HG03571 (cell line): ENCODE measurements around the gene PRR35.

Source experiments
- ATAC-seq: cut with Tn5 transposase; IDR thresholded peaks from one replicate; pipeline ENCODE4 v1.9.1; 2021; ENCODE audit not compliant: unreplicated experiment

PRR35 gene

GRCh38 chr16:546909-547770 lies 13.1 kb upstream of the PRR35 start:
- ATAC-seq: no peak

GRCh38 chr16:548586-548985 lies 11.6 kb upstream of the PRR35 start:
- no peak for ATAC-seq

DNA sequence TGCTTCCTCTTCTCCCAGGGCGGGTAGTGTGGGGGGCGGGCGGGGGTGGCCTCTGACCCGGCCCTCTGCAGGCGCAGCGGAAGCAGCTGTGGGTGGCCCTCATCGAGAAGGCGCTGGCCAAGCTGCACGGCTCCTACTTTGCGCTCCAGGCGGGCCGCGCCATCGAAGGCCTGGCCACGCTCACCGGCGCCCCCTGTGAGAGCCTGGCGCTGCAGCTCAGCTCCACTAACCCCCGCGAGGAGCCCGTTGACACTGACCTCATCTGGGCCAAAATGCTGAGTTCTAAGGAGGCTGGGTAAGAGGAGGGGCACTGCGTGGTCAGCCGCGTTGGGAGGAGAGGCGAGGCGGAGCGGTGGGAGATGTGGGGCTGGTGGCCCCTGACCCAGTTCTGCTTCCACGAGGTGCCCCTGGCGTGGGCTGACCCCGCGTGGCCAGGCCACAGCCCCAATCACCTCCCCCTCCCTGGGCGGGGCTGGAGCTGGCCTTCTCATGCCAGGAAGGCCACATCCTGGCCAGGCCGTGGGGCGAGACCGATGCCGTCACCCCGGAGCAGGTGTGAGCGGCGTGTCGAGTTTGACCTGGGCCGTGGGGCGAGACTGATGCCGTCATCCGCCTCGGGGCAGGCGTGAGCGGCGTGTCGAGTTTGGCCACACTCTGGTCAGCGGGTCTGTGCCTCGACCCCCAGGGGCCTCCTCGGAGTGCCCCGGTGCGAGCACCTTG lies 10.5 kb upstream of the PRR35 start:
- ATAC-seq: no peak

DNA sequence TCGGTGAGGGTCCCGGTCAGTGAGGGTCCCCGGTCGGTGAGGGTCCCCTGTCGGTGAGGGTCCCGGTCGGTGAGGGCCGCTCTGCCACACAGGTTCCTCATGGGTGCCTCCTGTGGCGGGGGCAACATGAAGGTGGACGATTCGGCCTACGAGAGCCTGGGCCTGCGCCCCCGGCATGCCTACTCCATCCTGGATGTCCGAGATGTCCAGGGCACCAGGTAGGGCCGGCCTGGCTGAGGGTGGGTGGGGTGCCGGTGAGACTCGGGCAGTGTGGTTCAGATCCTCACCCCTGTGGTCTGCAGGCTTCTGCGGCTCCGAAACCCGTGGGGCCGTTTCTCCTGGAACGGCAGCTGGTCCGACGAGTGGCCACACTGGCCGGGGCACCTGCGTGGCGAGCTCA lies 9.0 kb upstream of the PRR35 start:
- ATAC-seq: no peak

GRCh38 chr16:552171-552570 lies 8.0 kb upstream of the PRR35 start:
- ATAC-seq: no peak

GRCh38 chr16:553601-554296 lies 6.4 kb upstream of the PRR35 start:
- ATAC-seq: no peak

DNA sequence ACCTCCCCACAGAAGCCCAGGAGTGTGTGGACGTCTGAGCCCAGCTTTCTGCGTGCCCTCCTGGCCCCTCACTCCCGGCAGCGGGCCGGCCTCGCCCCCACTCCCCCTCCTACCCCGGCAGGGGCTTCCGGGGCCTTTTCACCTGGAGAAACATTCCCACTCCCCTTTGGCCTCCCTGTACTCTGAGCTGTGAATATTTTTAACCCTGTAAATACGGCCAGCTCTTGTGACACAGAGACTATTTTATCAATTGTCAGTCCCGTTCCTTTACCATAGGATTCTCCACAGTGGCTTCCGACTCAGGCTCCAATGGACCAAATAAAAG lies 5.9 kb upstream of the PRR35 start:
- ATAC-seq: no peak

GRCh38 chr16:554640-555365 lies 5.4 kb upstream of the PRR35 start:
- ATAC-seq: no peak

DNA sequence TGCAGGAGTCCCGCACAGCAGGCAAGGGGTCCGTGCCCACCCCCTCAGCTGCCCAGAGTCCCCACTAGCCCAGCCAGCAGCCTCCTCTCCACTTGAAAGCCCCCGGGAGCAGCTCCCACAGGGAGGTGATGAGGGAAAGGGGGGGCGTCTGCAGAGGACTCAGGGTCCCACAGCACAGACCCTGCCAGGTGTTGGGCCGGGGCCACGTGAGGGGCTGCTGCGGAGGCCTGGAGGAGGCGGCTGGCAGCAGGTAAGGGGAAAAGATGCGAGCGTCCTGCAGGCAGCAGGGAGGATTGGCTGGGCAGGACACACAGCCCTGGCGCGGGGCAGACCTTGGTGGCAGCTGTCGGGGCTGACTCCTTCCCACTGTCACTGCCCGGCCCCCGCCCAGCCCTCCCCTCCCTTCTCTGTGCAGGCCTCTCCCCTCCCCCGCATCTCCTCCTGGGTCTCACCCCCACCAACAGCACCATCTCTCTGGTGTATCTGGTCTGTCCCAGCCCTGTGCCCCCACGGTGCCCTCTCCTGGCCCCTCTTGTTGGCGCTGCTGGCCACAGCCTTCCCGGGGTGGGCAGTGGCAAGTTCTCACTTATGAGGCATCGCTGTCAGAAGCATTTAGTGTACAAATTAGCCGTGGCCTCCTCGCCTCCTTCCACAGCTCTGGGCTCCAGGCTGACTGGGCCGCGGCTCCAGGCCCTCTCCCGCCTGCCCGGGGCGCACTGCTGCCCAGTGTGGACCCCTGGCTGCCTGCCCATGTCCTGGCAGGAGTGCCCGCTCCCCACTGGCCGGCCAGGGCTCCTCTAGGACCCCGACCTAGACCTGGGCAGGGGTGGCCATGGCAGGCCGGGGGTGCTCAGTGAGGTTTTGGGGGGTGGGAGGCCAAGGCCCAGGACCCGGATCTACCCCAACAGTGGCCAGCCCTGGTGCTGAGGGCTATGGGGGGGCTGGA lies 4.4 kb upstream of the PRR35 start:
- no peak for ATAC-seq

DNA sequence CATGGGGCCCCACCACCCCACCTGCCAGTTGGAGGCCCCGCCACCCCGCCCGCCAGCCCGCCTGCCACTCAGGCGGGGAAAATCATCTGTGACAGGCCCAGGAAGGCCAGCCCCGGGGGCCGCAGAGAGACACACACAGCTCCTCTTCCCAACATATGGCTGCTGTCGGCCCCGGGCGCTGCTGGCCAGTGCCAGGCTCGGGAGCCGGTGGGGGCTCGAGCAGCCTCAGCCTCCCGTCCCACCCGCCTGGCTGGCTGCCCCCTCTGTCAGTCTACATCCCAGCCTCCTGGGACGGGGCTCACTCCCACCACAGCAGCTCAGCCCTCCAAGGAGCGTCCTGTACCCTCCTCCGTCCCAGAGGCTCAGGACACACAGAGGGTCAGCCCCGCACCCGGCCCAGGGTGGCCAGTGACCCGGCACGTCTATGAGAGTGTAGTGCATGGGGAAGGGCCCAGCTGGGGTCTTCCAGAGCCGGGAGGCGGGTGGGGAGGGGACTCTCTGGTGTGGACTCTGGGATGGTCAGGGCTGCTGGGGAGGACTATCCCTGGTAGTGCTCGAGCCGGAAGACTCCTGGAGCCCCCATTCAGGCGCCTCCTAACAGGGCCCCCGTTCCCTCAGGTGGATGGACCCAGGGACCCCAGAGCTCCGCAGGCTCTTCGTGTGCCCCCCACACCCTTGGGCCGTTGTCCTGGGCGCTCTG lies 3.6 kb upstream of the PRR35 start:
- no peak for ATAC-seq

- ATAC-seq: no peak
Measured at GRCh38 chr16:557463-558297, 2.5 kb upstream of the PRR35 start.

DNA sequence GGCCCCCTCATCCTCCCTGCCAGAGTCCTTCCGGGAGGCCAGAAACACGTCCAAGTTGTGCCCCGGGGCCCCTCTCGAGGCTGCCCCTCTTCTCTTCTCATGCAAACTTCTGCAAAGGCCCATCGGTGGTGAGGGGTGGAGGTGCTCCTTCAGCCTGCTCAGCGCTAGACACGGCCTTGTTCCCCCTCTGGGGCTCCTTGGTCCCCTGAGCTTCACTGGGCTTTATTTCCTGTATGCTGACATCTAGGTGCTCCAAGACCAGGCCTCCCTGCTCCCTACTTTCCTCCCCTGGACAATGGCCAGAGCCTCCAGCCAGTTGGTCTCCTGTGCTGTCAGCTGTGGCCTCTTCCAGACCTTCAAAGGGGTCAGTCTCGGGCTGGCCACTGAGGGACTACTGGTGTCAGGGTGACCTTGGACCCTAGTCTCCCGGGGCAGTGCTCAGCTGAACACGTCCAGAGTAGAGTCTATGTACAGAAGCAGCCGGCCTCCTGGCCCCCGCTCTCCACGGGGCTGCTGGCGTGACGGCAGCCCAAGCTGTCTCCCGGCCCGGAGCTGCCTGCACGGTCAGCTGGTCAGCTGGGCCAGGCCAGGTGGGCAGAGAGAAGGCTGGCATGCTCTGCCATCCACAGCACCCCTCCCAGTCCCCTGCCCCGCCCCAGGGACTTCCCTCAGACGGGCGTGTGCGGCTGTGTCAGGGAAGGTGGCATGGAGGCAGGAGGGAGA lies 1.7 kb upstream of the PRR35 start:
- ATAC-seq: no peak

DNA sequence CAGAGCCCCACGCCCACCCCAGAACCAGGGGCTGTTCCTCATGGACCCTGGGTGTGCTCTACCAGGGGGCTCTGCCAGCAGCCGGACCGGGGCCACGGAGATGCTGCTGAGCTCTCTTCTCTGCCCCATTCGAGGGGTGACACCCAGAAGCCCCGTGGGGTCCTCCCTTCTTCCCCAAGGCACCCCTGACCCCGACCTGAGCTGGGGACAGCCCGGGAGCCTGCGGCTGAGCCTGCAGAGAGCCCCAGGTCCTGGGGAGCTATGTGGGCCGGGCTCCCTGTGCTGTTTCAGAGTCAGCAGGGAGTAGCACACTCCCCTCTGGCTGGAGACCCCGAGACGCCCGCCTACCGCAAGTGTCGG lies 1.2 kb upstream of the PRR35 start:
- ATAC-seq: no peak

DNA sequence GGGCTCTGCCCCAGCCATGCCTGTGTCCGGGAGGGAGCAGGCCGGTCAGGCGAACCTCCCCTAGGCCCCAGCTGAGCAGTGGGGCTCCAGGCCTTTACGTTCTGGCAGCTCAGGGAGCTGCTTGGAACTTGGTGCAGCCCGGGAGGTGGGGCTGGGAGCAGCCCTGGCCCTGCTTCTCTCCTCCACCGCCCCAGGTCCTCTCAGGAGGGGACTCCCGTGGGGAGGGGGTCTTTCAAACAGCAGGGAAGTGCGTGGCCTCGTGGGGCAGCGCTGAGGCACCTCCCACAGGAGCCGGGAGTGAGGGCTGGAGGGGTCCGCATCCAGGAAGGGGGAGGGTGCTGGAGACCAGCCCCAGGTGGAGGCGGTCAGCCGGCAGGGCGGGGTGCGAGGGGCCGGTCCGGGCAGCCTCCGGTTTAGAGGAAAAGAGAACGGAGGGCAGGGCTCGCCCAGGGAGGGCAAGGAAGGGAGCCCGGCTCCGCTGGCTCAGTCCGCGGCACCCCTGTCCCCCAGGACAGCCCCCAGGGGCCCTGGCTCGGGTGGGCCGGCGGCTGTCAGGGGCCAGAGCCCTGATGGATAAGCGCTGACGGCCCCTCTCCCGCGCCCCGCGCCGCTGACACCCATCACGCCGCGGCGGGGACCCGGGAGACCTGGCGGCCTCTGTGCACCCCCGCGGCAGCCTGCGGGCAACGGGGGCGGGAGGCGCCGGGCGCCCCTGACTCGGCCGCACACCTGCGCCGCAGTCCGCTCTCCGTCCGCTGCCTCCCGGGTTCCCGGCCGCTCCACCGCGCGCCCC lies 587 bp upstream of the PRR35 start:
- no peak for ATAC-seq

GRCh38 chr16:560701-561412 lies 663 bp downstream of the PRR35 start:
- no peak for ATAC-seq

DNA sequence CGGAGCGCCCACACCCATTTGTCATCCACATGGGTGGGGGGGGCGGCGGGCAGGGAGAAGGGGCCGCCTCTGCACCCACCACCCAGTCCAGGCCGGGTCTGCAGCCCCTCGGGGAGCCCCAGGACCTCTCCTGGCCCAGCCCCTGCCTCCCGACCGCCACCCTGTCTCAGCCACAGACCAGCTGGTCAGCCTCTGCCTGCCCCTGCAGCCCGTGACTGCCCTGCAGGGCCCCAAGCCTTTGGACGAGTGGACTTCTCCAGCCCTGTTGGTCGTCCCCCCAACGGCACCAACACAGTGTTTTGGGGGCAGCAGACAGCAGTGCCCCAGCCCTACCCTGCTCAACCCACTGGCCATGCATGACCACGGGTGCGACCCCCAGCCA lies 1.2 kb downstream of the PRR35 start:
- ATAC-seq: no peak
